Hippocampal formation (tissue), 2 donors: ENCODE data around the gene RETN.

ENCODE experiments used
- DNase-seq, 2 donors: peaks; one replicate each; lab custom pipeline; 2025; lab: John Stamatoyannopoulos, UW

RETN gene, protein sequence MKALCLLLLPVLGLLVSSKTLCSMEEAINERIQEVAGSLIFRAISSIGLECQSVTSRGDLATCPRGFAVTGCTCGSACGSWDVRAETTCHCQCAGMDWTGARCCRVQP

DNA sequence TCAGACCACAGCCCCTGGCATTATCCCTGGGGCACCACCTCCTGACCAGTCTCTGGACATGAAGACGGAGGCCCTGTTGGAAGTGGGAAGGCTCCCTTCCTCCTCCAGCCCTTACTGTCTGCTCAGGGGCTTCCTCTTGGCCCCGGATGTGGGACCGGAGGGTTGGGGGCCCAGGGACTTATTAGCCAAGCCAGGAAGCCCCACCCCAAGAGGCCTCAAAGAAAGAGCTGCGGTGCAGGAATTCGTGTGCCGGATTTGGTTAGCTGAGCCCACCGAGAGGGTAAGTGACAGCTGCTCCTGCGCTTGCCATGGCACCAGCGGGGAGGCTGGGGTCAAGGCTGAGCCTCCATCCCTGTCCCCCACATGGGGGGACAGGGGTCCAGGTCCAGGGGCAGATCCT lies at the start of gene RETN:
TSS of gene RETN (plus strand) at position 208 of the 400 bp plus-strand sequence. CDS start 278 bp downstream, outside the sequence.
- DNase-seq: no peak

DNA sequence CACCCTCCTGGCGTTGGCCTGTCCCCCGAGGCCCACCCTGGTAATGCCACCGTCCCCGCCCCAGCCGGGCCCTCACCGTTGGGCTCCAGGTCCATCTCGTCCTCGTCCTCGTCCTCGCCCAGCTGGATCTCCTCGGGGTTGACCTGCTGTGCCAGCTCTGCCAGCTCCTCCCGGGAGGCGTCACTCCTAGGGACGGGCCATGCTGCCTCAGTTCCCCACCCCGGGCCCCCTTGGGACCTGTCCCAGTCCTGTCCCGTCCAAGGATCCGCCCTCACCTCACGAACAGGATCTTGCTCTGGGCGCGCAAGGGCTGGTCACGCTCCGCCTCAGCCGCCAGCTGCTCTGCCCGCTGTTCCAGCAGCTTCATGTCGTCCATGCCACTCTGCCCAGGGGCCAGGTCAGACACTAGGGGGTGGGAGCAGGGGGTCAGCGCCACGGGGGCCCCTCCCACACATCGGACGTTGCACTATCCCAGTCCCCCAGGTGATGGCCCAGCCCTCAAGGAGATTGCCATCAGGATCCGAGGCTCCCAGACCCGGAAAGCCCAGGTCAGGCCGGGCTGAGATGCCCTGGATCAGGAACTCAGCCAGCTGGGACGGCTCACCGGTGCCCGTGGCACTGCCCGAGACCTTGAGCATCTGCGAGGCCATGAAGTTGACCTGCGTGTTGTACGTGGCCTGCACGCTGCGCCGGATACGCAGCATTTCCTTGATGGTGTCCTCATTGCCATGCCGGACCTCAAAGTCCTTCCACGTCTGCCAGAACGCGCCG lies 49.0 kb upstream of the RETN start:
- no peak for DNase-seq

DNA sequence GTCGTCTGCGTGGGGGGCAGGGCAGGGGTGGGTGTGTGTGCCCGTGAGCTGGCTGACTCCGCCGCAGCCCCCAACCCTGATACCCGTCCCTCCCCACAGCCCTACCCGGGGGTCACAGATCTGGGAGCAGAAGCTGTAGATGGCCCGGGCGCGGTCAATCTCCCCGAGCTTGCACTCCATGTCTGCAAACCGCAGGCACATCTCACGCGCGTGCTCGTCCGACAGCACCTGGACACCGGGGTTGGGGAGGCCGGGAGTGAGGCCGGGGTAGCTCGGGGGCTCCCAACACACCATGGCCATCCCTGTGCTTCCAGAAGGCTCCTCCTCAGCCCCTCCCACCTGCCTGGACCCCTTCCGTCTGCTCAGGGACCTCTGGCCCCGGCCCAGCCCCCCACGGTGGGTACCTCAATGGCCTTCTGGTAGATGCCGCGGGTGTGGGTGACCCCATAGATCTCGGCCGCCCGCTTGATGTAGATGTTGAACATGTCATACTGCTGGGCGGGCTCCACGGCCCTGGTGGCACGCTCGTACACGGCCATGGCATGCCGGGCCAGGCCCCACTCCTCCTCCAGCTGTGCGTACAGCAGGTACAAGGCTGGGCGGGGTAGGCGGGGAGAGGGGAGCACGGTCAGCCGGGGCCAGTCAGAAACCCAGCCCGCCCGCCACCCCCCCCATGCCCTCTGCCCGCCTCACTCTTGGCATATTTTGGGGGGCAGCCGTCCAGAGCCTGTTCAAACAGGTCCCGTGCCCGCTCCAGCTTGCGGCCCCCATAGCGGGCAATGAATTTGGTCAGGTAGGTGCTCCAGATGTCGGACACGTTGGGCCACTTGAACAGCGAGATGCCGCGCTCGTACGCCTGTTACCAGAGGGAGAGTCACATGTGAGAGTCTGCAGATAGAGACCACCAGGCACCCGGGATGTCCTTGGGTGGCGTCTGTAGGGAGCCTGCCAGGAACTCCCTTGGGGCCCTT lies 48.1 kb upstream of the RETN start:
- no peak for DNase-seq

DNA sequence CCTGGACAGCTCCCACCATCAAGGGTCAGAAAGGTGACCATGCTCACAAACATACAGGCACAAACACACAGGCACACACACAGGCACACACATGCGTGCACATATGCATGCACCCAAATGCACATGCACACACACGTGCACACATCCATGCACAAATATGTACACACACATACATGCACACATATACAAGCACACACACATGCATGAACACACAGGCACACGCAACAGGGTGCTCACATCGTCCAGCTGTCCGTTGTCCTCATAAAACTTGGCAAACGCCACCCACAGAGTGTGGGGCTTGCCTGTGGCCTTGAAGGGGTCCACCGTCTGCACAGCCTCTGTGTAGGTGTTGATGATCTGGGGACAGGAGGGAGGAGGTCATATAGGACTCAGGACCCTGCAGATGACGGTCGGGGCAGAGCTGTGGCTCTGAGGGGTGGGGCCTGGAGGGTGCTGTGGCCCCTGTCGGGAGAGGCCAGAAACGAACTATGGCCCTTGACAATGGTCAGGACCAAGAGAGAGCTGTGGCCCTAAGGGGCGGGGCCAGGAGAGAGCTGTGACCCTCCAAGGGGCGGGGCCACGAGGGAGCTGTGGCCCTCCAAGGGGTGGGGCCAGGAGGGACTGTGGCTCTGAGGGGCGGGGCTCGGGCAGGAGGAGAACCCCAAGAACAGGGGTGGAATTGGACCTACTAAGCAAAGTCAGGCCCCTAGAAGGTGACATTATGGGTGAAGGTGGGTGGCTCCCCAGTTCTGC lies 45.7 kb upstream of the RETN start:
- DNase-seq: no peak

DNA sequence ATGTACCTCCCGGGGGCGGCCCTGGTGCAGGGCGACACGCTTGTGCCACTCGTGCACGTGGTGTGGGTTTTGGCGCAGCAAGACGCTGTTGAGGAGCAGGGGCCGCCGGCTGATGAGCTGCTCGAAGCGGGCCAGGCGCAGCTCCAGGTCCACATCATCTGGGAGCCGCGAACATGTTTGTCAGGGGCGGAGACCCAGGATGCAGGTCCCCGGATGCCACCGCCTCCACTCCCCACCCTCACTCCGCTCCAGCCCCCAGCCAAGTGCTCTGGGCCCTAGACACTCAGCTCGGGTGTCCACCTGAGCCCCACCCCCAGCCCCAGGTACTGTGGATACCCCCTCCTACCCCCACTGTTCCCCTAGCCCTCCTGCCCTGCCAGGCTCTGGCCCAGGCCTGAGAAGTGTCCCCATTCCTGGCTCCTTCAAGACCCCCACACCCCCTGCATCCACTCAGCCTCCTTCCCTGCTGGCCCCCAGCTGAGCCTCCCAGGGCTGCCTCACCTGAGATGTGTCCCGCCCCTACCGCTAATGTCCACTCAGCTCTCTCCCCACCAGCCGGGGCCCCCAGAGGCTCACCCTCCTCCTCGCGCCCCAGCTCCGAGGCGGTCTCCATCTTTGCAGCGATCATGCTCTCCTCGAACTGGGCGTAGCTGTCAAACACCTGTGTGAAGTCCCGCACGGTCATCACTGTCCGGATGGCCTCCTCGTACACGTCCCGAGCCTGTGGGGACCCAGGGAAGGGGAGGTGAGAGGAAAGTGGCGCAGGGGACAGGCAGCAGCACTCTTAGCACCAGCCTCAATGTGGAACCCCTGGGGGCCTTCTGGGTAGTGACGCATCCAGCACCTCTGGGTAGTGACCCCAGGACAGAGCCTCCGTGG lies 44.9 kb upstream of the RETN start:
- DNase-seq: no peak

DNA sequence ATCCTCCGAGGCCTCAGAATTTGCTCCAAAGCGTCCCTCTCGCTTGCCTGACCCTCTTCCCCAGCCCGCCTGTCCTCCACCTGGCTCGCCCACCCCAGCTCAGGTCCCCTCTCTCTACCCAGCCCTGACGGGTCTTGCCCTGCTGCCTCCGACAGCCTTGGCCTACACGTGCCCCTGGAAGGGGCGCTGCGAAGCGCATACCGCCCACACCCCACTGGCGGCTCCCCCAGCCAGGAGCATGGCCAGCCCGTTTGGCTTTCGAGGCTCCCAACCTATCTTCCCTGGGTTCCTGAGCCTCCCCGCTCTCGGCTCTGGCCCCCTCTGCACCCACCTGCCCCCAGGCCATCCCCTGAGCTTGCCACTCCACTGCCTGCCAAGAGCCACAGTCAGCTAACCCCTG lies 44.0 kb upstream of the RETN start:
- DNase-seq: no peak

DNA sequence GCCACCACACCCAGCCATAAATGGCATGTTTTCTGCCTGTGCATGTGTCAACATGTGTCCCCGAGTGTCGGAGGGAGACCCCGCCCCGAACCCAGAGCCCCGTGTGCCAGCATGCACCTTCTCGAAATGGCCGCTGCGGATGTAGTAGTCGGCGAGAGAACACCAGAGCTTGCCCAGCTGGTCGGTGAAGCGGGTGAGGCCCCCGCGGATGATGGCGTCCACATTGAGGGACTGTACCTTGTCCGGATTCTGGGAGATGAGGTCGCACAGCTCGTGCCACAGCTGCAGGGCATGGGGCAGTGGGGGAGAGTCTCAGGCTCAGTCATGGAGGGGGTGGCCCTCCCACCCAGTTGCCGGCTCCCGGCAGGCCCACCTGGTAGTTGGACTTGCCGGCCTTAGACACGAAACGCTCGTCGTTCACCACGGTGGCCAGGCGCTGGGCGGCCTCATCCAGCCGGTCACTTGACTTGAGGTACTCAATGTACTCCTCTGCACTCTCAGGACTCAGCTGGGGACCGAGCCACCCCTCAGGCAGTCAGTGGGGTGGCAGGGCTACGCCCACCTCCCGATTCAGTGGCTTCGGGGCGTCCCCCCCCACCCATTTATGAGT lies 43.0 kb upstream of the RETN start:
- DNase-seq: no peak

DNA sequence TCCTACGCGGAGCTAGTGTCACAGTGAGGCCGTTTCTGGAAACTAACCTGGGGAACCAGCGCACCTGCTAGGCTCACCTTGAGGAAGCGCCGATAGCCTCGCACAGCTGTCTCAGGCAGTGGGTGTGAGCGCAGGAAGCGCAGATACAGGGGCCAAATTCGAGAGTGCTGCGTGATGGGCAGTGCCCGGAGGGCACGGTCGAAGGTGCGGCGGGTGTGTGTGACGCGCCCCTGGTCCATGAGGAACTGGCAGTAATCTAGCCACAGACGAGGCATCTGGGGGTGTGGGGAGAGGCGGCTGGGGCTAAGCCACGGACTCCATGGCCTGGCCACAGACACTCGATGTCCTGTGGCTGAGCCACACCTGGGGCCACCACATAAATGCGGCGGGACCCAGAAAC lies 41.7 kb upstream of the RETN start:
- no peak for DNase-seq

DNA sequence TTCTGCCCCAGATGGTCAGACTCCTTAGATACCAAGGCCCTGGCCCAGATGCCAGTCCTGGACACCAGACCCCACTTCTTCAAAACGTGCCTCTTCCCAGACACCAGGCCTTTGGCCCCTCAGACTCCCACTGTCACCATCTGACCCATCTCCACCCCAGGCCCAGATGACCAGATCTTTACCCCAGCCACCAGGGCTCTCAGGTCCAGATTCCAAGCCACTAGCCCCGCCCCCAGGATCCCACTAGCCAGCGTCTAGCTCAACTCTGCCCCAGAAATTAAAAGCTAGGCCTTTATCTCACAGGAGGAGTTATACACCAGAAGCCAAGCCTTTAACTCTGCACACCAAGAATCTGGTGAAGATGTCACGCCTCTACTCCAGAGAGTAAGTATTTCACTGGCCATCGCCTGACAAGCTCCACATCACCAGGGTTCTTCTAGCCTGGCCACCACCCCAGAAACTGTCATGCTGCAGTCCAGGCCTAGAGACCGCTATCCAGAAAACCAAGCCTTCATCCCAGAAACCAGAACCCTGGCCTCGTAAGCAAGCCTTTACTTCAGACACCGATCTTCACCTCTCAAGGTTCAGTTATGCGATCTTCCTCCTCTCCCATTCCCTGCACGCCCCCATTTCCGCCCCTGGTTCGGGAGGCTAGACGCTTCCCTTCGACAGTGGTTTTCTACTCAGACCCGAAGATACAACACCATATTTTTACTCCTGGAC lies 40.1 kb upstream of the RETN start:
- DNase-seq: no peak

DNA sequence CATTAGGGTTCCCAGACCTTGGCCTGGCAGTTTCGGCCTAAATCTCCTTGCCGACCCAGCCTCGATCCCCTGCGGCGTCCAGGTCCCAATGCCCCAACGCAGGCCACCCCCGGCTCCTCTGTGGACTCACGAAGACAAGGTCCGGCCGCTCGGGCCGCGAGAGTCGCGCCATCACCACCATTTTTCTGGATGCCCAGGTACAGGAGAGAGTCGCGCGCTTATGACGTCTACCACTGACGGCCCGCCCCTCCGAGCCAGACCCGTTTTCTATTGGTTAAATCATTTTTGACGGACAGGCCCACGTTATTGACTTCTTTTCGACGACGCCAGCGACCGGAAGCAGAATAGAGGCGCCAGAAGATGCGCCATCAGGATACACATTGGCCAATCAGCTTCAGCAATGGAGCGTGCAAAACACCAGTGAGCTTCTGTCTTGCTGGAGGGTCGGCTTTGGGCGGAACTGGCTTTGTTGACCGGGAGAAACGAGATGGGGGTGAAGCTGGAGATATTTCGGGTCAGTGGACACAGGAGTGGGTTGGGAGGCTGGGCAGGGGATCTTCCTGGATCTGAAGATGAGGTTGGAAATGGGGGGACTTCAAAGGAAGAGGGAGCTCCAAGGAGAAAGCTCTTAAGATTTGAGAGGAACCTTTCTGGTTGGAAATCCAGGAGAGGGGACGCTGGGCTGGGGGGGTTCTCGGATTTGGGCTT lies 39.3 kb upstream of the RETN start, which contains the start of the genes PET100 and XAB2:
TSS of gene PET100 (plus strand) at position 447 of the 708 bp plus-strand sequence. CDS start at position 488, 41 bp downstream.
TSS of gene XAB2 (minus strand) at position 199 of the 708 bp plus-strand sequence. CDS start at position 181, 18 bp downstream.
- DNase-seq: peak; percentile 94 to 99

DNA sequence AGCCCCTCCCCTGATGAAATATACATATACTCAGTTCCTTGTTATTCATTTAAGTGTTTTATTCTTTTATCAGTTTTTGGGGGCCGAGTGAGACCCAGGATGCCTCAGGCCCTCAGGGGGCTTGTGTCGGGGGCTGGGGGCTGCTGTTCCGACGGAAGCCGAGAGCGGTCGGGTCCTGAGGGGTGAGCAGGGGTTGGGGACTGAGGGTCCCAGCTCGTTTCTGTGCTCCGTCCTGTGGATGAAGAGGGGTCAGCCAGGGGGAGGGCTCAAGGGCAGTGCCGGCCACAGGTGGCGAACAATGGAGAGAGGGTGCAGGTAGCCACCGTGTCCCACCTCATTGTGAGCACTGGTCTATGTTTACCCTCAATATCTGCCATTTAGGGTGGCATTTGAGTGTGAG lies 37.3 kb upstream of the RETN start:
- no peak for DNase-seq

DNA sequence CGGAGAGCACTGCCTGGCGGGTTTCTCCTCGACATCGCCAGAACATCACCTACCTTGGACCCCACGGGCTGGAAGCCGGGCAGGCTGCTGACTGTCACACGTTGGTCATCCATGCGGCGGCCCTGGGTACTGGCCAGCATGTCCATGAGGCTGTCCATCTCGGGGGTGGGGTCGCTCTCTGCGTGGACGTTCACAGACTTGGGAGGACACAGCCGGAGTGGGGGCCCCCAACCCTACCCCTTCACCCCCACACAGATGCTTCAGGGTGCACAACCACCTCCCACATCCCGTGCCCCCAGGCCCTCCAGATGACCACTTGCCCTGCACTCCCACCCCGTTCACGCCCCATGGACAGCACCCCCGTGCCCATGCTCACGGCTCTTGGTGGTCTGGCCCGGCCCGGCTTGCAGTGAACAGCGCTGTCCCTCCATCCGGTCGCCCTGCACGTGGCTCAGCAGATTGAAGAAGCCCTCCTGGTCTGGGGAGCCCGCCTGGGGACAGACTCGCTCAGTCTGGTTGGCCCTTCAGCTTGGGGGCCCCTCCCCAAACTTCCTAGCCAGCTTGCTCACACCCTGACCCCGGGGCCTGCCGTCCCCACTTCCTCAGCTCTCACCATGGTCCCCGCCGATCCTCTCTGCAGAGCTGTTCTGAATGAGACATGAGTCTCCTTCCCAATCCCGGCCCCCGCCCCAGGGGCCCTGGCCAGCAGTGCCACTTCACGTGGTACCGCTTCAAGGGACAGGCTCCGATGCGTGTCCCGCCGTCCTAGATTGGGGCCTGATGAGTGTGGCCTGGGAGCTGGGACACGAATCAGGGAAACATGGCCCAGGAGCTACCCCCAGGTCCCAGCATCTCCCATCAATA lies 36.3 kb upstream of the RETN start:
- no peak for DNase-seq

DNA sequence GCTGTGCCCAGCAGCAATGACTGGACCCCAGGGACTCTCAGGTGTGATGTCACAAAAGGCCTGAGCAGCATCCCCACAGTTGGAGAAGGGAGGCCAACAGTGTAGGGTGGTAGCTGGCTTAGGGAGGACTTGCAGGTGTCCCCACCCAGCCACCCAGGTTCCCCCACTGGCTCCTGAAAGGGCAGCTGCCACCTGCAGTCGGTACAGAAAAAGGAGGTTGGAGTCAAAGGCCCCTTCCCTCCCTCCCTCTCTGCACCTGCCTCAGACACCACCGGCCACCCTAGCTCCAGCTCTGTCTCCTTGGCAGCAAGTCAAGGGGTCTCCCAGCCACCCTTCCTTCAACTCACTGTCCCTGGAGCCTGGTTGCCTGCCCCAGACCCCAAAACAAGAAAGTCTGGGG lies 35.2 kb upstream of the RETN start, which contains the start of gene PCP2:
TSS of gene PCP2 (minus strand) at position 22 of the 400 bp plus-strand sequence. CDS start 262 bp downstream, outside the sequence.
- DNase-seq: no peak

DNA sequence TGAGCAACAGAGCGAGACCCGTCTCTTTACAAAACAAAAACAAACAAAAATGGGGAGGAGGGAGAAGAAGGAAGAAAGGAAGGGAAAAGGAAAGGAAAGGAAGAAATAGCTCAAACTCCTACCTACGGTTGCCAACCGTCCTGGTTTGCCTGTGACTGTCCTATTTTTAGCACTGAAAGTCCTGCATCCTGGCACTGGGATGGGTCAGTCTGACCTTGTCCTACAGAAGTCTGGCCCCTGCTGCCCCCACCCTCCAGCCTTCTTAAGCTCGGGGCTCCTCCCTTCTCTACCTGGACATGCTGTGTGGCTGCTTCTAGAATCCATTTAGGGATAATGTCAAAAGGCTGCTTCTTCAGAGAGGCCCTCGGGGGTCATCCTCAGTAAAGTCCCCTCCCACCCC lies 33.2 kb upstream of the RETN start:
- no peak for DNase-seq

DNA sequence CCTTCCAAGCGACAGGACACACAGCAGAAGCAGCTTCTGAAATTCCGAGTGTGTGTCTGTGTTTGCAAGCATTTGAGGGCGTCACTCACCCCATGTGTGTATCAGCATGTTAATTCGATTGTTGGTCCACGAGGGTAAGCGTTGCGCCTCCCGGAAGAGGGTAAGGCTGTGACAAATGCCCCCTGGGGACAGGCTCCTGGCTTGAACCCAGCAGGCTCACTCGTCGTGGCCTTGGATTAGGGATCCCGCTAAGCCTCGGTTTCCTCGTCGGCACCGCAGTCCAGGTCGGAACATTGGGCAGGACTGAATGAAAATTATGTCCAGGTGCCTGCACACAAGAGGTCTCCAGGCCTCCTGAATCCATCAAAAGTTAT lies 32.5 kb upstream of the RETN start:
- no peak for DNase-seq

DNA sequence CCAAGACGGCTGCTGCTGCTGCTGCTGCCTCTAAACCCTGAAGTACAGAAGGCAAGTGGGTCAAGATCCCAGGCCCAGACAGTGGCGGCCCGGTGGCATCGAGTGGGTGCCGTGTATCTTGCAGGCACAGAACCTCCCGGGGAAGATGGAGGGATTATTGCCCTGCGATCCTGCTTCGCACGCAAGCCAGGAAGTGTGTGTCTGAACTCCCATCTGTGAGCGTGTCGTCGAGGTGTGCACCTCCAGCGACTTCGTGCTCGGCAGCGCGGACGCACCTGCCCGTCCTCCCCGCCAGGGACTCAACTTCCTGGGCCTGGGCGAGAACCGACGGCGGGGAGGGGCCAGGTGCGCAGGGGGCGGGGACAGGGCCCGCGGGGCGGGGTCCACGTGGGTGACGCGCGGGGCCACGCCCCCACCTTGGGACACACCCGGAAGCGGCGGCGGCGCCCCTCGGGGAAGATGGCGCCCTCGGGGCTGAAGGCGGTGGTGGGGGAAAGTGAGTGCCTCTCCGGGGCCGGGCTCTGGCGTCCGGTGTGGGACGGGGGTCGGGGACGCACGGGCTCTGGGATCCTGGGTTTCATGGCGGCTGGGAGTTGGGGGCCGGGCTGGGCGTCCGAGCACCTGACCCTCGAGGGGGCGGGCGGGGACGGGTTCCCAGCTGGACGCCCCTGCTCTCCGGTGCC lies 32.0 kb upstream of the RETN start, which contains the start of gene STXBP2:
TSS of gene STXBP2 (plus strand) at position 420 of the 683 bp plus-strand sequence. CDS start at position 460, 40 bp downstream.
- DNase-seq: no peak
